Activated naive CD4-positive, alpha-beta T cell (primary cell): ENCODE results near the gene ILF2.
"Not testable (repeated sequence)": the region's sequence is repeated elsewhere in the genome, so short reads cannot be mapped to it uniquely, and the experiment has no call there.

Source experiments
- DNase-seq, 4 experiments: peaks; one replicate each; lab custom pipeline; 2025; lab: John Stamatoyannopoulos, UW

ILF2 gene

DNA sequence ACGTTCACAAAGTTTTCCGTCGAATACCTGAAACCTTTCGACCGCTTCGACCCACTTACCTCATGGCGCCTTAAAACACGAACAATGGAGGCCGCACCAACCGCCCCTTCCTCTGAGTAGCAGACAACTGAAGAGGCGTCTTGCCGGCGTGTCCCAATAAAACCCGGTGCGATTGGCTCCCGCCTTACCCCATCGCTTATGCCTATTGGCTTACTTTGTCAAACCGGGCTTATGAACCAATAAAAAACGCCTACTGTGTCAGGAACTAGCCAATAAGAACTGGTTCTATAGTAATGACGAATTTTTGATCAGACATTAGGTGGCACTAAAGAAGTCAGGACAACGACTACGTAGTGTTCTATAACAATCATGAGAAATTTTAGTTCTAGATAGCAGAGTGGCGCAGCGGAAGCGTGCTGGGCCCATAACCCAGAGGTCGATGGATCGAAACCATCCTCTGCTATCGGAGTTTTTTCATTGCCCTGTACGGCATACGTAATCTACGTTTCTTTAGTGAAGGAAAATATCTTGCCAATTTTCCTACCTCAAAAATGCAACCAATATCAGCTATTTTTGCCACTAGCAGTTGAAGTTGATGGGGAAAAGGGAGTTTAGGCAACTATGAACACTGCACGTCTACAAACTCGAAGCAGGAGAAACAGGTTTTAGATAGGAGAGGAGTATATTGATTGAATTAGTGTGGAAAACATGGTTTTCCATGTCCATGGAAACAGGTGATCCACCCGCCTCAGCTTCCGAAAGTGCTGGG lies at the start of gene ILF2:
Gene ILF2 (minus strand): TSS at position 135 of the 769 bp plus-strand sequence. CDS start 71 bp downstream, at position 64.
- DNase-seq, result peak; percentile 85 to 93 (median 90)

DNA sequence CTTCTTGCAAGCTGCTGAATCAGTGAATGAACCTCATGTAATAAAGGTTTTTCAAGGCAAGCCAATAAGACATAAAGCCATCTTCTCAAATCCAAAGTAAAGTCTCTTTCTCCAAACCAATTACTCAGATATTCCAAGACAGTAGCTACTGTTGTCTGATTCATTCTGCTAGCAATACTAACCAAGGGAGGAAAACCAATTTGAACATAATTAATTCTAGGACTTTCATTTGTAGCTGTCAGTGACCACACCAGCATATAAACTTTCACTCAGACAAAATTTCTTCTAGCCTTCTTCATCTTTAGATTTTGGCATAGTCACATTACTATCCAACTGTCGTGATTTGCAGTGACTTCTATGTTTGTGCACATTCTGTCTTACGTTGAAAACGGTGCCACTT lies 46.5 kb upstream of the ILF2 start:
- no peak for DNase-seq

DNA sequence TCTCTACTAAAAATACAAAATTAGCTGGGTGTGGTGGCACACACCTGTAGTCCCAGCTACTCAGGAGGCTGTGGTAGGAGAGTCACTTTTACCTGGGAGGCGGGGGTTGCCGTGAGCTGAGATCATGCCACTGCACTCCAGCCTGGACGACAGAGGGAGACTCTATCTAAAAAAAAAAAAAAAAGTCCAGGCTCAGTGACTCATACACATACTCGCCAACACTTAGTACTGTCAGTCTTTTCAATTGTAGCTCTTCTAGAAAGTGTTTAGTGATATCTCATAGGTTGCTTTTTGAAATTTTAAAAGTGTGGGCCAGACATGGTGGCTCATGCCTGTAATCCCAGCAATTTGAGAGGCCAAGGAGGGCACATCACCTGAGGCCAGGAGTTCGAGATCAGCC lies 45.4 kb upstream of the ILF2 start:
- not testable (repeated sequence) for DNase-seq

GRCh38 chr1:153711026-153711425 lies 40.2 kb upstream of the ILF2 start:
- no peak for DNase-seq

- no peak for DNase-seq
Measured at GRCh38 chr1:153705484-153705883, 34.7 kb upstream of the ILF2 start.

DNA sequence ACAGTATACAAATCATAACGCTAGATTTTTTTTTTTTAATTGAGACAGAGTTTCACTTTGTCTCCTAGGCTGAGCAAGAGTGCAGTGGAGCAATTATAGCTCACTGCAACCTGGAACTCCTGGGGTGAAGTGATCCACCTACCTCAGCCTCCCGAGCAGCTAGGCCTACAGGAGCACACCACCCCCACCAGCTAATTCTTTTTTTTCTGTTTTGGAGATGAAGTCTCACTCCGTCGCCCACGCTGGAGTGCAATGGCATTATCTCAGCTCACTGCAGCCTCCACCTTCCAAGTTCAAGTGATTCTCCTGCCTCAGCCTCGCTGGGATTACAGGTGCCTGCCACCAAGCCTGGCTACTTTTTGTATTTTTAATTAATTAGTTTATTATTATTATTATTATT lies 29.0 kb upstream of the ILF2 start:
- no peak for DNase-seq

DNA sequence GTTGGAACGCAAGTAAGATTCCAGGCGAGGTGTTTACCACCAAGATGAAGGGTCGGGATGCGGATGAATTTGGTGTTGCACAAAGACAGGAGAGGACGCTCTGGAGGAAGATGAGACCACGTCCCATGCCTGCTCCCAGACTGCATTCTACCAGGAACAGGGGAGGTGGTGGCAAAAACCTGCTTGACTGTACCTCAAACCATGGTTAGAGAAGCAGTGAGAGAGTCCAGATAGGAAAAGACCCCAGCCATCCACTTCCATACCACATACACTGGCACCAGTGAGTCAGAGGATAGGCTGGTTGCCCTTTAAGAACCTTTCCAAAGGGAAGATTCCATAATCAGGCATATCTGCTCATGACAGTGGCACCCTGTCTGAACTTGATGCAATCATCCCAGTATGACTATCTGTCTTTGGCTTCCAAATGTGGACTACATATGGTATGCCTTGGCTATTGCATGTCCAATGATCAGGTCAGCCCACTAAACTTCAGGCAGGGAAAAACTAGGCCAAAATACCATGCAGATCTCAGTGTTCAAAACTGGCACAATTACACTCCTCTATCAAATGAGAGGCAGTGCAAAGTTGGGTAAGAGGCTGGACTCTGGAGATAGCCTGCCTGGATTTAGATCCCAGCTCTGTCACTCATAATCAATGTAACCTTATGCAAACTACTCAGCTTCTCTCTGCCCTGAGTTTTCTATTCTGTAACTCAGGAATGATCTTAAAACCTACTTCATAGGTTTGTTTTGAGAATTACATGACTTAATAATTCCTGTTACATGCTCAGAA lies 28.3 kb upstream of the ILF2 start:
- DNase-seq, result no peak

GRCh38 chr1:153698020-153698922 lies 27.5 kb upstream of the ILF2 start:
- no peak for DNase-seq

GRCh38 chr1:153697191-153698019 lies 26.6 kb upstream of the ILF2 start:
- no peak for DNase-seq

DNA sequence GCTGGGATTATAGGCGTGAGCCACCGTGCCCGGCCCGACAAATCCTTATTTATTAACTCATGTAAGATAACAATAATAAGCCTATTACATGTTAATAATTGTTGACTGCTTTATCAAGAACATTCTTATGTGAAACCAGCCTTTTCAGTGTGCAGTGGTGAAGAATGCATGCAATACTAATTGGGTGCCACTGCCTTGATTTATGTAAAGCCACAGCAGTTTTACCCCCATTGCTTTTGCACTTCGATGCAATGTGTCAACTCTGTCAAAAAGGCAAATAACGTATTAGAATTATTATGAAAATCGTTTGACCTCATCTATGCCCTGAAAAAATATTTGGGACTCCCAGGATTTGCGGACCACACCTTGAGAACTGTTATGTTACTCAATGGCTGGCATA lies 25.9 kb upstream of the ILF2 start:
- no peak for DNase-seq

DNA sequence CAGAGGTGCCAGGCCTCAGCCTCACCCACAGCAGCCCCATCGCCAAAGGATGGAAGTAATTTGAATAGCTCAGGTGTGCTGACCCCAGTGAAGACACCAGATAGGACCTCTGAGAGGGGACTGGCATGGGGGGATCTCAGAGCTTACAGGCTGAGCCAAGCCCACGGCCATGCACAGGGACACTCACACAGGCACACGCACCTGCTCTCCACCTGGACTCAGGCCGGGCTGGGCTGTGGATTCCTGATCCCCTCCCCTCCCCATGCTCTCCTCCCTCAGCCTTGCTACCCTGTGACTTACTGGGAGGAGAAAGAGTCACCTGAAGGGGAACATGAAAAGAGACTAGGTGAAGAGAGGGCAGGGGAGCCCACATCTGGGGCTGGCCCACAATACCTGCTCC lies 22.7 kb upstream of the ILF2 start:
- no peak for DNase-seq

DNA sequence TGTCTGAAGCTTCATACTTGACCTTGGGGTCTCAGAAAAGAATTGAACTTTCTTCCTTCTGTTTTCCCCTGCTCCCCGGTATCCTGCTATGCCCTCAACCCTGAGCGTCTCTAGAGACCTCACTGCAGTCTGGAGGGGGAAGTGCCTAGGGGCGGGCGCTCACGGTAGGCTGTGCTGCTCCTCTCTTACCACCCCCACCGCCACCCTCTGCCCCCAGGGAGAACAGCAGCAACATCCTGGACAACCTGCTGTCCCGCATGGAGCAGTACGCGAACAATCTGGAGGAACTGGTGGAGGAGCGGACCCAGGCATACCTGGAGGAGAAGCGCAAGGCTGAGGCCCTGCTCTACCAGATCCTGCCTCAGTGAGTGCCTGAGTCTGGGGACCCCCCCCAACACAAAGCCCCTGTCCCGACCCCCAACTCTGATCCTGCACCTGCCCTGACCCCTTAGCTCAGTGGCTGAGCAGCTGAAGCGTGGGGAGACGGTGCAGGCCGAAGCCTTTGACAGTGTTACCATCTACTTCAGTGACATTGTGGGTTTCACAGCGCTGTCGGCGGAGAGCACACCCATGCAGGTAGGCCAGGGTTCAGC lies 18.0 kb upstream of the ILF2 start:
- DNase-seq, result no peak

GRCh38 chr1:153688276-153688675 lies 17.5 kb upstream of the ILF2 start:
- no peak for DNase-seq

GRCh38 chr1:153687346-153688125 lies 16.7 kb upstream of the ILF2 start:
- no peak for DNase-seq

DNA sequence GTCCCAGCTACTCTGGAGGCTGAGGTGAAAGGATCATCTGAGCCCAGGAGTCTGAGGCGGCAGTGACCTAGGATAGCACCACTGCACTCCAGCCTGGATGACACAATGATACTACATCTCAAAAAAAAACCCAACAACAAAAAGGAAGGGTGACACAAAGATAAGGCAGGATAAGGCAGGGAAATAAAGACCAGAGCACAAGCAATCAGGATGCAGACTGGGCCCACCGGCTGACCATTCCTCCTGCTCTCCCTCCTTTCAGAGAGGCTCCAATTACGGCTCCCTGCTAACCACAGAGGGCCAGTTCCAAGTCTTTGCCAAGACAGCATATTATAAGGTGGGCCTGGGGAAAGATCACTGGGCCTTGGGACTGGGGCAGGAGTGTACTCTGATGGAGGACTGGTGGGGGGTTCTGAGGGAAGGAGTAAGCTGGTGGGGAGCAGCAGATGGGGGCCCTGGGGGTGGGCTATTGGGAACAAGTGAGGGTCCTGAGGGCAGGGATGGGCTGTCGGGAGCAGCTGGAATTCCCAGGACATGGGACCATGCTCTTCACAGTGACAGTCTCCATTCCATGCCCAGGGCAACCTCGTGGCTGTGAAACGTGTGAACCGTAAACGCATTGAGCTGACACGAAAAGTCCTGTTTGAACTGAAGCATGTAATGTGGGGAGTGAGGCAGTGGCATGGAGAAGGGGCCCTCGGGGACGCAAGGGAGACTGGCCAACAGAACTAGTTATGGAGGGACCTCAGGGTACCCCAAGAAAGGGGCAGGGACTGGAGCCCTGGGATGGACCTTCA lies 14.9 kb upstream of the ILF2 start:
- DNase-seq, result no peak

- no peak for DNase-seq
Measured at GRCh38 chr1:153684892-153685291, 14.1 kb upstream of the ILF2 start.

- DNase-seq, result no peak
Measured at GRCh38 chr1:153683854-153684253, 13.1 kb upstream of the ILF2 start.

- DNase-seq, result no peak
Measured at GRCh38 chr1:153682730-153683129, 11.9 kb upstream of the ILF2 start.

DNA sequence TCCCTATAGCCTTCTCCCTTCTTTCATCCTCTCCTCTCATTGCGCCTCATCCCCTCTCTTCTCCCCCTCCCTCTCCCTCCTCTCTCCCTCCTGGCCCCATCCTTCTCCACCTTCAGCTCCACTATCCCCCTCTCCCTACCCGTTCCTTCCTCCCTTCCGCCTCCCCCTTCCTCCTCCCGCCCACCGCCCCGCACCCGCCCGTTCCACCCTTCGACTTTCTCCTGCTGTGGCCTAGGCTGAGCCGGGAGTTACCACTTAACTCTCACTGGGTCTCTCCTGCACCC lies 9.3 kb upstream of the ILF2 start:
- DNase-seq, result no peak
